ENCODE data around the gene PDE6A. TPM values are rescaled to one million over a fixed set of nuclear protein-coding genes. Genes with fewer than 3 reads are reported as not detected.
"Not testable (repeated sequence)": the region's sequence is repeated elsewhere in the genome, so short reads cannot be mapped to it uniquely, and the experiment has no call there.

PDE6A gene
- total and polyA plus RNA-seq, 2 of the 8 experiments (the other 6 are each of a cell fraction or from before 2014, with no cell fraction given) = not detected

- H2BK12ac ChIP-seq (ENCODE audit: low read depth, low read length); H2BK15ac ChIP-seq (ENCODE audit: low read length); H3K27me3 ChIP-seq (replicated peaks in 1 of 4; ENCODE audit: control insufficient read depth in 3 of 4, extremely low read depth in 1 of 4, insufficient read depth in 3 of 4, low read length in 3 of 4); FAIRE-seq; H4K5ac ChIP-seq (ENCODE audit: insufficient read length, low read depth, low read length); H2BK5ac ChIP-seq (ENCODE audit: low read depth, low read length); DNase-seq (ENCODE audit: low read depth in 1 of 2, low spot score in 2 of 2); H2BK20ac ChIP-seq (ENCODE audit: low read length); H3K23me2 ChIP-seq (ENCODE audit: low read depth, low read length); H3K9me3 ChIP-seq (ENCODE audit: insufficient read depth in 2 of 2, low read depth in 1 of 2, low read length in 1 of 2); H3K4me3 ChIP-seq (ENCODE audit: extremely low read depth in 1 of 4, insufficient read depth in 2 of 4, low read depth in 3 of 4, low read length in 4 of 4); H3K79me2 ChIP-seq (ENCODE audit: control insufficient read depth in 1 of 2, insufficient read depth in 2 of 2, low read length in 2 of 2); H3K79me1 ChIP-seq (ENCODE audit: low read depth, low read length); H3K27ac ChIP-seq (ENCODE audit: low read depth, low read length); H3K18ac ChIP-seq (ENCODE audit: extremely low read depth, low read length); H4K91ac ChIP-seq (replicated peaks; ENCODE audit: insufficient read length, low read length); POLR2A ChIA-PET (ENCODE audit: partially characterized antibody); H4K20me1 ChIP-seq (replicated peaks in 1 of 2; ENCODE audit: control insufficient read depth in 1 of 2, insufficient read depth in 2 of 2, low read length in 2 of 2); H3K36me3 ChIP-seq (ENCODE audit: control insufficient read depth in 2 of 4, insufficient read depth in 4 of 4, low read length in 3 of 4); H3K4ac ChIP-seq (replicated peaks; ENCODE audit: insufficient read length, low read depth, low read length); H4K8ac ChIP-seq (ENCODE audit: extremely low read depth, insufficient read depth, low read length); H2AK5ac ChIP-seq (ENCODE audit: low read depth, low read length); H3K4me1 ChIP-seq (replicated peaks in 1 of 4; ENCODE audit: control insufficient read depth in 3 of 4, insufficient read depth in 4 of 4, low read length in 3 of 4); H3K56ac ChIP-seq (replicated peaks; ENCODE audit: insufficient read length, low read depth, low read length); H3K14ac ChIP-seq (ENCODE audit: insufficient read length); H2BK120ac ChIP-seq (replicated peaks; ENCODE audit: low read depth, low read length); H3K23ac ChIP-seq (ENCODE audit: insufficient read length); H3K4me2 ChIP-seq (ENCODE audit: insufficient read depth in 1 of 2, low read depth in 2 of 2, low read length in 2 of 2); H3K9ac ChIP-seq (replicated peaks in 1 of 4; ENCODE audit: extremely low read depth in 1 of 4, low read depth in 3 of 4, low read length in 3 of 4): not testable (repeated sequence)
- 91% methylated on average over 6 of the region's 6 CpGs; no CpG with 5 or more reads in 1 of the 2 experiments for WGBS, 2 experiments (ENCODE audit: extremely low coverage in 1 of 2, insufficient coverage in 1 of 2, insufficient read length in 1 of 2, insufficient replicate concordance in 2 of 2, low coverage in 1 of 2, low lambda C conversion rate in 2 of 2, missing lambda C conversion rate in 1 of 2)
- CTCF ChIA-PET (ENCODE audit: partially characterized antibody) = interaction anchor here (0.7 to 9.8 kb wide), 3 partner anchors 18 to 132 kb away, joined by 3 to 104 read pairs (median 5); partner anchors contain the start of gene SLC26A2
- H2AFZ ChIP-seq (ENCODE audit: low read length) = peak overlapping the region; percentile 62; the same call in 1 of the 2 replicates
Measured at GRCh38 chr5:149943177-149943949, 1.2 kb downstream of the PDE6A start.

DNA sequence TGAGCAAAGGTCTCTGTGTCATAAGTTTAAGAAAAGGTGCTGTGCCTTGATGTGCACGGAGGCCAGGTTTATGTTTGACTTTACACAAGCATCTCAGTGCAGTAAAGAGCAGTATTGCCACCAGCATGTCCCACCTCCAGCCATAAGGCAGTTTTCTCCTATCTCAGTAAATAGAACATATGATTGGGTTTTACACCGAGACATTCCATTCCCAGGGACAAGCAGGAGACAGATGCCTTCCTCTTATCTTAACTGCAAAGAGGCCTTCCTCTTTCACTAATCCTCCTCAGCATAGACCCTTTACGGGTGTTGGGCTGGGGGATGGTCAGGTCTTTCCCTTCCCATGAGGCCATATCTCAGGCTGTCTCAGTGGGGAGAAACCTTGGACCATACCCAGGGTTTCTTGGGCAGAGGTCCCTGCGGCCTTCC lies 1.8 kb downstream of the PDE6A start:
- H4K8ac ChIP-seq (ENCODE audit: extremely low read depth, insufficient read depth, low read length); H3K79me2 ChIP-seq (ENCODE audit: control insufficient read depth in 1 of 2, insufficient read depth in 2 of 2, low read length in 2 of 2); H3K4me1 ChIP-seq (replicated peaks in 1 of 4; ENCODE audit: control insufficient read depth in 3 of 4, insufficient read depth in 4 of 4, low read length in 3 of 4); H3K4me3 ChIP-seq (ENCODE audit: extremely low read depth in 1 of 4, insufficient read depth in 2 of 4, low read depth in 3 of 4, low read length in 4 of 4); H3K79me1 ChIP-seq (ENCODE audit: low read depth, low read length); H3K9ac ChIP-seq (replicated peaks in 1 of 4; ENCODE audit: extremely low read depth in 1 of 4, low read depth in 3 of 4, low read length in 3 of 4); H3K27ac ChIP-seq (ENCODE audit: low read depth, low read length); H3K4me2 ChIP-seq (ENCODE audit: insufficient read depth in 1 of 2, low read depth in 2 of 2, low read length in 2 of 2); H2BK12ac ChIP-seq (ENCODE audit: low read depth, low read length); POLR2A ChIA-PET (ENCODE audit: partially characterized antibody); H3K23me2 ChIP-seq (ENCODE audit: low read depth, low read length); H2BK5ac ChIP-seq (ENCODE audit: low read depth, low read length); H3K27me3 ChIP-seq (replicated peaks in 1 of 4; ENCODE audit: control insufficient read depth in 3 of 4, extremely low read depth in 1 of 4, insufficient read depth in 3 of 4, low read length in 3 of 4); H3K9me3 ChIP-seq (ENCODE audit: insufficient read depth in 2 of 2, low read depth in 1 of 2, low read length in 1 of 2); H2BK15ac ChIP-seq (ENCODE audit: low read length); H2BK120ac ChIP-seq (replicated peaks; ENCODE audit: low read depth, low read length); H3K4ac ChIP-seq (replicated peaks; ENCODE audit: insufficient read length, low read depth, low read length); H2AK5ac ChIP-seq (ENCODE audit: low read depth, low read length); H3K14ac ChIP-seq (ENCODE audit: insufficient read length); FAIRE-seq; CTCF ChIA-PET (ENCODE audit: partially characterized antibody); H2AFZ ChIP-seq (ENCODE audit: low read length); H3K56ac ChIP-seq (replicated peaks; ENCODE audit: insufficient read length, low read depth, low read length); DNase-seq (ENCODE audit: low read depth in 1 of 2, low spot score in 2 of 2); H4K91ac ChIP-seq (replicated peaks; ENCODE audit: insufficient read length, low read length); H3K18ac ChIP-seq (ENCODE audit: extremely low read depth, low read length); H4K5ac ChIP-seq (ENCODE audit: insufficient read length, low read depth, low read length); H4K20me1 ChIP-seq (replicated peaks in 1 of 2; ENCODE audit: control insufficient read depth in 1 of 2, insufficient read depth in 2 of 2, low read length in 2 of 2); H3K23ac ChIP-seq (ENCODE audit: insufficient read length); H2BK20ac ChIP-seq (ENCODE audit: low read length); H3K36me3 ChIP-seq (ENCODE audit: control insufficient read depth in 2 of 4, insufficient read depth in 4 of 4, low read length in 3 of 4): not testable (repeated sequence)
- WGBS, 2 experiments (ENCODE audit: extremely low coverage in 1 of 2, insufficient coverage in 1 of 2, insufficient read length in 1 of 2, insufficient replicate concordance in 2 of 2, low coverage in 1 of 2, low lambda C conversion rate in 2 of 2, missing lambda C conversion rate in 1 of 2) = 85% methylated on average over 4 of the region's 4 CpGs; no CpG with 5 or more reads in 1 of the 2 experiments
